GM12864 (cell line): ENCODE results near the gene ATP13A4.

Experiments
- DNase-seq: peaks from one replicate; pipeline ENCODE4 v3.0.0-alpha.2; 2011; ENCODE audit warnings: low read depth
- H3K4me3 ChIP-seq: 2 replicates; pipeline ENCODE4 v1.5.1; 2011; ENCODE audit warnings: mild to moderate bottlenecking, low read depth, low read length, control low read depth
- CTCF ChIP-seq: IDR thresholded peaks from 2 replicates; pipeline ENCODE4 v1.5.1; 2011; ENCODE audit warnings: low read depth, mild to moderate bottlenecking, moderate library complexity, low read length, control low read depth, inconsistent platforms; ENCODE audit errors: missing control alignments

The ATP13A4 gene

GRCh38 chr3:193515966-193516365, 38.7 kb downstream of the ATP13A4 start:
- no peak for TF ChIP-seq CTCF
- no peak overlapping the region for H3K4me3 ChIP-seq
- DNase-seq: no peak

- H3K4me3 ChIP-seq: no peak overlapping the region
- TF ChIP-seq CTCF: no peak
- no peak for DNase-seq
These were observed 44.5 kb downstream of the ATP13A4 start for GRCh38 chr3:193510154-193510553.

GRCh38 chr3:193509103-193509965, 45.4 kb downstream of the ATP13A4 start:
- TF ChIP-seq CTCF: no peak
- no peak overlapping the region for H3K4me3 ChIP-seq
- no peak for DNase-seq

GRCh38 chr3:193508108-193508507, 46.6 kb downstream of the ATP13A4 start:
- H3K4me3 ChIP-seq: no peak overlapping the region
- no peak for DNase-seq
- no peak for TF ChIP-seq CTCF

GRCh38 chr3:193507566-193507965, 47.1 kb downstream of the ATP13A4 start:
- no peak for TF ChIP-seq CTCF
- no peak overlapping the region for H3K4me3 ChIP-seq
- DNase-seq: no peak

- no peak overlapping the region for H3K4me3 ChIP-seq
- DNase-seq: no peak
- no peak for TF ChIP-seq CTCF
These were observed 47.8 kb downstream of the ATP13A4 start for GRCh38 chr3:193506921-193507320.

- H3K4me3 ChIP-seq: no peak overlapping the region
- DNase-seq: no peak
- no peak for TF ChIP-seq CTCF
These were observed 51.8 kb downstream of the ATP13A4 start for GRCh38 chr3:193502871-193503270.
